ENCODE results near the gene ACADL.
"Not testable (repeated sequence)": the region's sequence is repeated elsewhere in the genome, so short reads cannot be mapped to it uniquely, and the experiment has no call there.

The ACADL gene

GRCh38 chr2:210203147-210203546, 22.1 kb downstream of the ACADL start:
- DNase-seq (ENCODE audit: low read depth in 2 of 2) = no peak

DNA sequence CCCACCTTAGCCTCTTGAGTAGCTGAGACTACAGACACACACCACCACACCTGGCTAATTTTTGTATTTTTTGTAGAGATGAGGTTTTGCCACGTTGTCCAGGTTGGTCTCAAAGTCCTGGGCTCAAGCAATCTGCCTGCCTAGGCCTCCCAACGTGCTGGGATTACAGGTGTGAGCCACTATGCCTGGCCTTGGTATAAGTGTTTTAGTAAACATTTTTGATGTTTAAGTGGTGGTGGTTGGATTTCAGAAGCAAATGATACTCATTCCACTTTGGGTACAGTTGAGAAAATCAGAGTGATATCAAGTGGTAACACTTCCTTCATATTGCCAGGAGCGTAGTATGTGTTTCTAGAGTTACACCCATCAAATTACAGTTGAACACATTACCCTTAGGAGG, 25.4 kb downstream of the ACADL start:
- no peak for DNase-seq (ENCODE audit: low read depth in 2 of 2)

- peak in 1 of 2 experiments; percentile 4 for DNase-seq (ENCODE audit: low read depth in 2 of 2)
Observed at GRCh38 chr2:210199186-210199765, 26.0 kb downstream of the ACADL start.

DNA sequence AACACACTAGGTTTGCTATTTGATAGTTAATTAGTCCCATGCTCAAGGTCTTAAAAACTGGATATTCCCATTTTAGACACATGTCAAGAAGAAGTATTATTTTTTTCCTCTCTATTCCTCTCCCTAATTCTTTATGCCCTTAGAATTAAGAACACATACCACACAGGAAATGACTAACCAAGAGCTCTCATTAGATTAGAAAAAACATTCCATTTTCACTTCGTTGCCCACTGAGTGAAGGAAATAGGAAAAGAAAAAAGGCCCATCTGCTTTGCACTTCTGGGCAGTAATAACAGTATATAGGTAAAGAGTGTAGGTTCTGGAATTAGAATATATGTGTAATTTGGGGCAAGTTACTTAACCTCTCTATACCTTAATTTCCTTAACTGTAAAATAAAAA, 26.9 kb downstream of the ACADL start:
- DNase-seq (ENCODE audit: low read depth in 2 of 2) = no peak

DNA sequence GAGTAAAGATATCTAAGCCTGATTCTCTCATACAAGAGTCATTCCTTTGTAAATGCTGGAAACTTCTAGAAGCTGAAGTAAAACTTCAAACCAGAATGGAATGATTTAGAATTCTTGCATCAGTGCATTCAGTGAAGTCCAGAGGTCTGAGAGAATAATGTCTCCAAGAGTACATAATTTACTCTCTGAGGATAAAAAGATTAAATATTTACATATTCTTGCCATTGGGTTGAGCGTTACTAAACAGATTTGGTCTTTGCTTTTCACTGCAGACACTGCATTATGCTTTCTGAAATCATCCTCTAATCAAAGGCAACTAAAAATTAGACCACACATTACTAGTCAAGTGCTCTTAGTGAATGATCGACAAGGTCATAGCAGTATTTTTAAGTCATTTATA, 27.5 kb downstream of the ACADL start:
- DNase-seq (ENCODE audit: low read depth in 2 of 2) = no peak

DNA sequence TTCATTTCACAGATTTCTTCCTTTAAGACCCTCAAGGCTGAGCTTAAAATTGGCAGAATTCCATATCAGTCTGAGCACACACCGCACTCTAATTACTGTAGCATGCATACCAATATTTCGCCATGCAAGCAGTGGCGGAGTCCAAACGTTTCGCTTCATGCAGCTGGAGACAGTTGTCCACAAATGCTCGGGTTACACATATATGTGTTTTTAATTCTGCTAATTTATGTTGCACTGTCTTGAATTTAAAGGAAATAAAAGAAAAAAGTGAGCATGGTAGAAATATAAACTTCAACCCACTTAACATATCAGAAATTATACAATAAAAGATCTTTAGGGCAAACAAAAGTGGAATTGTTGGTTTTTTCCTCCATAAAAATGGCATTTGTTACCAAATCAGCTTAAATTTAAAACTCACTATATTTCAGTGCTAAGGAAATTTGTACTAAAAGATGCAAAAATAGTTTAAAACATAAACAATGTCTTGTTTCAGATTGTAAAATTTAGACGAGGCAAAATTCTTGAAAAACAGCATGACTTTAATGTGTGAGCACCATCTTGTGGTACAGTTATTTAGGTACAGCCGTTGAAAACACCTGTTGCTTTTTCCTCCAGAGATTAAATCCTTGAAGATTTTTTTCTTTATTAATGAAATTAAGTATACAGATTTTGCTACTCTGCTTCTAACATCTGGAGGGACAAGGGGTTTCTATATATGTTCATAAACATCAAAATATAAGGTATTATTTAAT, 30.0 kb downstream of the ACADL start:
- peak in 1 of 2 experiments; percentile 14 for DNase-seq (ENCODE audit: low read depth in 2 of 2)

- DNase-seq (ENCODE audit: low read depth in 2 of 2) = no peak
Observed at GRCh38 chr2:210190345-210190744, 34.9 kb downstream of the ACADL start.

- no peak for DNase-seq (ENCODE audit: low read depth in 2 of 2)
Observed at GRCh38 chr2:210189452-210190138, 35.7 kb downstream of the ACADL start.

- DNase-seq (ENCODE audit: low read depth in 2 of 2) = no peak
Observed at GRCh38 chr2:210188755-210189154, 36.5 kb downstream of the ACADL start.

DNA sequence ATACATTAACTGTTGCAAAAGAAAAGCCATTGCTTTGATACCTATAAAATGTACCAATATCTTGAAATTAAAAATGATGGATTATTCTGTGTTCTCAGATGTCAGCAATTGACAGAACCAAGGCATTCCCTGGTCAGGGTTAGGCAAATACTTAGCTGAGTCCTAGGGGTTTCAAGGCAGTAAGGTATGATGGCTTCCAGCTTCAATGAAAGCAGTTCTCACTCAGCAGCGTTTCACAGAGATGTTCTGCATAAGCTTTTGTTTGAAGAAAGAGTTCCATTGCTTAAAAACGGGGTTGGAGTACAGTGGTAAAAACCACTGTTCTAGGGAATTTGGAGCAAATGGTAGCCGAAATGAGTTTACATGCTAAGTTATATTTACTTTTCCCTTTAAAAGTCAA, 37.1 kb downstream of the ACADL start:
- DNase-seq (ENCODE audit: low read depth in 2 of 2) = no peak

DNA sequence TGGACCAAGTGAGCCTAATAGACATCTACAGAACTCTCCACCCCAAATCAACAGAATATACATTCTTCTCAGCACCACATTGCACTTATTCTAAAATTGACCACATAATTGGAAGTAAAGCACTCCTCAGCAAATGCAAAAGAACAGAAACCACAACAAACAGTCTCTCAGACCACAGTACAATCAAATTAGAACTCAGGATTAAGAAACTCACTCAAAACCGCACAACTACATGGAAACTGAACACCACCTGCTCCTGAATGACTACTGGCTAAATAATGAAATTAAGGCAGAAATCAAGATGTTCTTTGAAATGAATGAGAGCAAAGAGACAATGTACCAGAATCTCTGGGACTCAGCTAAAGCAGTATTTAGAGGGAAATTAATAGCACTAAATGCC, 41.3 kb downstream of the ACADL start:
- DNase-seq (ENCODE audit: low read depth in 2 of 2) = not testable (repeated sequence)

- DNase-seq (ENCODE audit: low read depth in 2 of 2) = not testable (repeated sequence)
Observed at GRCh38 chr2:210181606-210182088, 43.6 kb downstream of the ACADL start.

DNA sequence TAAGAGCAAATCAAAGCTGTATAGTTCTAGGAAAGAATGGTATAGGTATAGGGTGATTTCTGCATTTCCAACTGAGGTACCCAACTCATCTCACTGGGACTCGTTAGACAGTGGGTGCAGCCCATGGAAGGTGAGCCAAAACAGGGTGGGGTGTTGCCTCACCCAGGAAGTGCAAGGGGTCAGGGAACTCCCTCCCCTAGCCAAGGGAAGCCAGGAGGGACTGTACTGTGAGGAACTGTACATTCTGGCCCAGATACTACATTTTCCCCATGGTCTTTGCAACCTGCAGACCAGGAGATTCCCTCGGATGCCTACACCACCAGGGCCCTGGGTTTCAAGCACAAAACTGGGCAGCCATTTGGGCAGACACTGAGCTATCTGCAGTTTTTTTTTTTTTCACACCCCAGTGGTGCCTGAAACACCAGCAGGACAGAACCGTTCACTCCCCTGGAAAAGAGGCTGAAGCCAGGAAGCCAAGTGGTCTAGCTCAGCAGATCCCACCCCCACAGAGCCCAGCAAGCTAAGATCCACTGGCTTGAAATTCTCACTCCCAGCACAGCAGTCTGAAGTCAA, 44.1 kb downstream of the ACADL start:
- not testable (repeated sequence) for DNase-seq (ENCODE audit: low read depth in 2 of 2)

DNA sequence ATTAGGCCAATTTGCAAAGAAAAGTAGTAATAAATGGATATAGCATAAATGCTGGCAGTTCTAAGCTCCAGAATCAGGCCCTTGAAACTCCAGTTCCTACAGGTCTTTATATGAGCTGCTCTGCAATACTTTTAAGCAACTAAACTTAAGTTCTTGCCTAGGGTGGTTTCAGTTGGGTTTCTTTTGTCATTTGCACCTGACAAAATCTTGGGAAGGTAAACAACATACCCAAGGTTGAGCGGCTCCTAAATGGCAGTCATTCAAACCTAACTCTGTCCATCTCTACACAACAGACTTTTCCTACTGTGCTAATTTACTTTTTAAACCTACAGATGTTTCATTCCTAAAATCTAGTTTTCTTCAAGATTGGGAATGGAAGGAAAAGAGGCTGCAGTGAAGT, 44.8 kb downstream of the ACADL start:
- DNase-seq (ENCODE audit: low read depth in 2 of 2) = no peak

GRCh38 chr2:210179351-210179990, 45.8 kb downstream of the ACADL start:
- DNase-seq (ENCODE audit: low read depth in 2 of 2) = no peak

- no peak for DNase-seq (ENCODE audit: low read depth in 2 of 2)
Observed at GRCh38 chr2:210177769-210178168, 47.5 kb downstream of the ACADL start.

- not testable (repeated sequence) for DNase-seq (ENCODE audit: low read depth in 2 of 2)
Observed at GRCh38 chr2:210177115-210177514, 48.1 kb downstream of the ACADL start.

DNA sequence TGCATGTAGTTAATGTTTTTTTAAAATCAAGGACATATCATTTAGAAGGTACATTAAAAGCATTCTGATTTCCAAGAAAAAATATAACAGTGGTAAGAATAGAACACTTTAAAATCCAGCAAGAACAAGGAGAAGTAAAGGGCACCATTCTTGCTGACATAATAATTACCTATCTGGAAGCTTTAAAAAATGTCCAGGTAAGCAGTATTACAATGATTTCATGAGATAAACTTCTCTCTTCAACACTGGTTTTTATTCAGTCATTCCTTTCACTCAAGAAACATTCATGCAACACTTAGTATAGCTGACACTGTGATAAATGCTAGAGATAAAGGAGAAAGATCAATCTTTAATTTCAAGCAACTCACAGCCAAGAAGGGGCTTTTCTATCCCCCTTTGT, 51.2 kb downstream of the ACADL start:
- no peak for DNase-seq (ENCODE audit: low read depth in 2 of 2)

- no peak for DNase-seq (ENCODE audit: low read depth in 2 of 2)
Observed at GRCh38 chr2:210172219-210172575, 53.0 kb downstream of the ACADL start.

- DNase-seq (ENCODE audit: low read depth in 2 of 2) = peak; percentile 90
Observed at GRCh38 chr2:210171309-210172218, 53.7 kb downstream of the ACADL start, which contains the start of gene KANSL1L. TSS of gene KANSL1L (minus strand) at chr2:210171409. CDS start at chr2:210154582, 16,827 bp downstream.
